ENCODE results near the gene HSPA6.
"Not testable (repeated sequence)": the region's sequence is repeated elsewhere in the genome, so short reads cannot be mapped to it uniquely, and the experiment has no call there.

DNA sequence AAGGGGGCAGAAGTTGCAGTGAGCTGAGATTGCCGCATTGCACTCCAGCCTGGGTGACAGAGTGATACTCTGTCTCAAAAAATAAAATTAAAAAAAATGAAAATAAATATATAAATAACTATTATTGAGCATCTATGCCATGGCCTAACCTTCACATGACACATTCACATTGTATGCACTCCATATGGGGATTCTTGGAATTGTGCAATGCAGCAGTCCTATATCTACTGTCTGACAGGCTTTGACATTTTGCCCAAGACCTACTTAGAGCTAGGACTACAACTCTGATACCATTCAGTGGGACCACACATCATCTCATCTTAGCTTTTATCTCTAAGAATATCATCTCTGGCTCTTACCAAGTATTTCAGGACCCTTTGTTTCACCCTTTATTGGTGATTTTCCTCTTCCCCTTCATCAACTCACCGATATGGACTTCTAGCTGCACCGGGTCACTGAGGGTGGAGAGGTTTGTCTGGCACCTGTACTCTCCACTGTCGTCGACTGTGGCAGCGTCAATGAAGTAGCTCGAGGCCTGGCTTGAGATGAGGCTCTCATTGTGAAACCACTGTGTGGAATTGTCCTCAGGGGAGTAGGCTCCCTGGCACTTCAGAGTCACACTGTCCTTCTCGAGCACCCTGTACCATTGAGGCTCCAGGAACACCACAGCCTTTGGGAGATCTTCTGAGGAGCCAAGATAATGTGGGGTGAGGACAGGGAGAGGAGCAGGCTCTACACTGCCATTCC, 23.8 kb downstream of the HSPA6 start:
- TF ChIP-seq, protein P1, sequence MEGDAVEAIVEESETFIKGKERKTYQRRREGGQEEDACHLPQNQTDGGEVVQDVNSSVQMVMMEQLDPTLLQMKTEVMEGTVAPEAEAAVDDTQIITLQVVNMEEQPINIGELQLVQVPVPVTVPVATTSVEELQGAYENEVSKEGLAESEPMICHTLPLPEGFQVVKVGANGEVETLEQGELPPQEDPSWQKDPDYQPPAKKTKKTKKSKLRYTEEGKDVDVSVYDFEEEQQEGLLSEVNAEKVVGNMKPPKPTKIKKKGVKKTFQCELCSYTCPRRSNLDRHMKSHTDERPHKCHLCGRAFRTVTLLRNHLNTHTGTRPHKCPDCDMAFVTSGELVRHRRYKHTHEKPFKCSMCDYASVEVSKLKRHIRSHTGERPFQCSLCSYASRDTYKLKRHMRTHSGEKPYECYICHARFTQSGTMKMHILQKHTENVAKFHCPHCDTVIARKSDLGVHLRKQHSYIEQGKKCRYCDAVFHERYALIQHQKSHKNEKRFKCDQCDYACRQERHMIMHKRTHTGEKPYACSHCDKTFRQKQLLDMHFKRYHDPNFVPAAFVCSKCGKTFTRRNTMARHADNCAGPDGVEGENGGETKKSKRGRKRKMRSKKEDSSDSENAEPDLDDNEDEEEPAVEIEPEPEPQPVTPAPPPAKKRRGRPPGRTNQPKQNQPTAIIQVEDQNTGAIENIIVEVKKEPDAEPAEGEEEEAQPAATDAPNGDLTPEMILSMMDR (IDR thresholded peaks at IDR 0.05), result not testable (repeated sequence)
- not testable (repeated sequence) for TF ChIP-seq EZH2phosphoT487 (IDR thresholded peaks at IDR 0.05)
